ENCODE results near the gene PRSS33. TPM values are rescaled to one million over a fixed set of nuclear protein-coding genes. Genes with fewer than 3 reads are reported as not detected.
A peak's percentile ranks its signal among the peaks of the same experiment; 100 is the strongest.

Gene PRSS33
- total and polyA plus RNA-seq, 9 of the 15 experiments (the other 6 are each of a cell fraction or from before 2014, with no cell fraction given): not detected

DNA sequence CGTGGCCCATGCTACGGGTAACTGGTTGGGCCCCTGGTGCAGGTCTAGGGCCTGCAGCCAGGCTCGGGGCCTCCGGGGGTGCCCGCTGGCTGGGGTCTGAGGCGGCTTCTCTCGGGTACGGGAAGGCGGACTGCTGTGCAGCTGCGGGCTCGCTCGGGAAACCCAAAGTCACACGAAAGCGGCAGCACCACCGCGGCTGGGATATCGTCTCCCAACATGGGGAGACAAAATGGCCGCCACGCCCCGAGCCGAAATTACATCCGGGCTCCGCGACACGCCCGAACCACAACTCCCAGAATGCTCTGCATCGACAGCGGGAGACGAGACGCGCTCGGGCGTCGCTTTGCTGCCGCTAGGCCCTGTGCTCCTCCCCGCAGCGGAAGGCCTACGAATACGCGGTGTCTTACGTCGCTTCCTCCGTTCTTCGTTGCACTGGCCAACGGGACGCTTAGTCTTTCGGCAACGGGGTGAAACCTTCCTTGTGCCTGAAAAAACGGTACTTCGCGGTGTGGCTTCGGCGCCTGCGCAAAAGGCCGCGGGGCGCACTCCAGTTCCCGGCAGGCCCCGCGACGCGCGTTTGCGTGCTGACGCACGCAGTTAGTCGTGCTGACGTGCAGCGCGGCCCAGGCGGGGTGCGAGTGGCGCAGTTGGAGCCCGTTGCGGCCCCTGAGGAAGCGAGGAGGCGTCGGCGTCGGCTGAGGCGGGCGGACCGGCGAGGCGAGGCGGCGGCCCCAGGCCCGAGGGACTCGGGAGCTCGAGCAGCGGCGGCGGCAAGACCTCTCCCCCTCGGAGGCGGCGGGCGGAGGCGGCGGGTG, 35.1 kb downstream of the PRSS33 start, which contains the start of gene SRRM2 (continued):
- no peak for TF ChIP-seq PRDM10 (IDR thresholded peaks at IDR 0.05; ENCODE audit: partially characterized antibody)
- TF ChIP-seq ZNF518B (CRISPR knock-in tag; IDR thresholded peaks at IDR 0.05): no peak
- no peak for TF ChIP-seq ARID3A (IDR thresholded peaks at IDR 0.05; ENCODE audit: borderline replicate concordance, low read depth, low read length)
- TF ChIP-seq ZNF146 (CRISPR knock-in tag; IDR thresholded peaks at IDR 0.05; ENCODE audit: unreplicated experiment): no peak
- 0 out of 2 replicates have a peak, but pooled peaks have one; percentile 22 for TF ChIP-seq SPI1 (IDR thresholded peaks at IDR 0.05; ENCODE audit: borderline replicate concordance, low read depth, low read length)
- TF ChIP-seq ZNF384 (IDR thresholded peaks at IDR 0.05; ENCODE audit: low read depth, low read length): peak; percentile 13; the same call in 1 of the 2 replicates
- TF ChIP-seq SREBF2 (CRISPR knock-in tag; IDR thresholded peaks at IDR 0.05): no peak
- peak; percentile 74 for TF ChIP-seq GATAD2B (IDR thresholded peaks at IDR 0.05; ENCODE audit: borderline replicate concordance)
- peak; percentile 55; the same call in 1 of the 2 replicates for TF ChIP-seq NR3C1 (CRISPR knock-in tag; IDR thresholded peaks at IDR 0.05)
- no peak for TF ChIP-seq SNIP1 (IDR thresholded peaks at IDR 0.05; ENCODE audit: low read depth)
- TF ChIP-seq FOXO4 (CRISPR knock-in tag; IDR thresholded peaks at IDR 0.05): no peak
- peak; percentile 69 for TF ChIP-seq FIP1L1 (IDR thresholded peaks at IDR 0.05; ENCODE audit: low read depth, low read length, poor library complexity, severe bottlenecking)
- no peak; the same call in 1 of the 2 replicates for TF ChIP-seq ZFP1 (CRISPR knock-in tag; IDR thresholded peaks at IDR 0.05)
- peak; percentile 31; the same call in 1 of the 2 replicates for TF ChIP-seq POLR2AphosphoS2 (IDR thresholded peaks at IDR 0.05; ENCODE audit: low read length)
- no peak for TF ChIP-seq JUN (IDR thresholded peaks at IDR 0.05; ENCODE audit: borderline replicate concordance, low read depth, low read length)
- TF ChIP-seq JUN (CRISPR knock-in tag; IDR thresholded peaks at IDR 0.05; ENCODE audit: borderline replicate concordance): peak; percentile 69; the same call in 1 of the 2 replicates

Data from K562 (cell line).